Activated CD4-positive, alpha-beta memory T cell treated with anti-CD3 and anti-CD28 coated beads for 36 hours (primary cell): Measurements from ENCODE around the gene RFTN1. TPM values are rescaled to one million over a fixed set of nuclear protein-coding genes. Genes with fewer than 3 reads are reported as not detected.

Experiments
- CTCF ChIA-PET: fragments of 350-600 bp; sonication (Branson Sonifier 250); formaldehyde crosslinking; loops from one replicate; lab custom pipeline; 2021; ENCODE audit warnings: antibody characterized with exemption, inconsistent platforms; lab: Charles Lee
- POLR2A ChIA-PET: fragments of 350-600 bp; sonication (Branson Sonifier 250); formaldehyde crosslinking; loops from one replicate; lab custom pipeline; 2021; ENCODE audit warnings: antibody characterized with exemption; lab: Charles Lee
- DNase-seq: peaks from one replicate; pipeline ENCODE4 v3.0.0-alpha.2; 2020
- H3K27ac Mint-ChIP-seq: one replicate; pipeline ENCODE4 v1.8.0; 2021; ENCODE audit warnings: mixed read lengths
- H3K27me3 Mint-ChIP-seq: one replicate; pipeline ENCODE4 v1.8.0; 2021; ENCODE audit warnings: mixed read lengths
- H3K36me3 Mint-ChIP-seq: one replicate; pipeline ENCODE4 v1.8.0; 2021; ENCODE audit warnings: mixed read lengths
- H3K4me1 Mint-ChIP-seq: one replicate; pipeline ENCODE4 v1.8.0; 2021; ENCODE audit warnings: low read depth, mixed read lengths
- H3K4me3 Mint-ChIP-seq: one replicate; pipeline ENCODE4 v1.8.0; 2021; ENCODE audit warnings: mild to moderate bottlenecking, mixed read lengths
- H3K9me3 Mint-ChIP-seq: one replicate; pipeline ENCODE4 v1.8.0; 2021; ENCODE audit warnings: mixed read lengths
- intact Hi-C: fragments of 100-400 bp; cut with micrococcal nuclease; formaldehyde crosslinking; loops from one replicate; pipeline ENCODE4 v1.15.1; 2023
- total RNA-seq, 2 experiments: library from RNA; stranded (reverse); gene quantifications; one replicate each; pipeline ENCODE4 v1.2.3, GENCODE V29; 2021

The RFTN1 gene
- total RNA-seq, 2 experiments from 2014 or later, result 104 to 106 TPM

GRCh38 chr3:16323737-16324136, 189.8 kb downstream of the RFTN1 start:
- Mint-ChIP-seq H3K27ac (peak overlapping the region; percentile 38), H3K4me1 (peaks cover 31% of the 10 kb centered on the region), H3K27me3 (no peaks in the 10 kb centered on the region), H3K9me3 (no peaks in the 10 kb centered on the region), H3K36me3 (peaks cover 32% of the 10 kb centered on the region), H3K4me3 (no peak overlapping the region)
- POLR2A ChIA-PET, result interaction anchor here (1.6 kb wide), 1 partner anchor 13 kb away, joined by 3 read pairs; no protein-coding TSS in a partner anchor
- intact Hi-C loops, result no loop called here
- DNase-seq, result no peak
- CTCF ChIA-PET, result interaction anchor here (0.7 to 9.8 kb wide), 2 partner anchors 31 to 59 kb away, joined by 3 to 228 read pairs; partner anchors contain the start of gene DPH3

DNA sequence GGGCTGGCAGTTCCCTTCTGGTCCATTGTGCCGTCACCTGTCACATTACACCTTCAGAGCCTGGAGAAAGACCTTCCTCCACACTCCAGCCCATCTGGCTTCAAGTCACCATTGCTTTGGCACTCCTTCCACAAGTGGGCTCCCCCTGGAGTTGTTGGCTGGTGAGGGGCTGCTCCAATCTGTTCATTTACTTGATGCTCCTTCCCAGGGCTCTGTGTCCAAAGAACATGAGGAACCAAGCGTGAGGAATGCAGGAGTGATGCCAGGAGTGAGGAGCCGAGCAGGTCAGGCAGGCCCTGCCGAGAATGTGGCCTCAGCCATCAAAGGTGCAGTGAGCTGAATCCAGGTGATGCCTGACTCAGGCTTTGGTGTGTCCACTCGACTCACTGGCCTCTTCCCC, 191.3 kb downstream of the RFTN1 start:
- Mint-ChIP-seq H3K27ac (peak overlapping the region; percentile 13), H3K27me3 (no peaks in the 10 kb centered on the region), H3K4me1 (peaks cover 47% of the 10 kb centered on the region), H3K4me3 (no peak overlapping the region), H3K9me3 (no peaks in the 10 kb centered on the region), H3K36me3 (peaks cover 39% of the 10 kb centered on the region)
- POLR2A ChIA-PET, result interaction anchor here (1.6 kb wide), 1 partner anchor 14 kb away, joined by 3 read pairs; no protein-coding TSS in a partner anchor
- no peak for DNase-seq
- CTCF ChIA-PET, result interaction anchor here (1.1 to 9.8 kb wide), 3 partner anchors 30 to 228 kb away, joined by 3 to 228 read pairs (median 20); no protein-coding TSS in a partner anchor
- intact Hi-C loops, result no loop called here

GRCh38 chr3:16320711-16321110, 192.8 kb downstream of the RFTN1 start:
- H3K27ac Mint-ChIP-seq, result peak overlapping the region; percentile 80
- H3K36me3 Mint-ChIP-seq, result peaks cover 52% of the 10 kb centered on the region
- peaks cover 57% of the 10 kb centered on the region for H3K4me1 Mint-ChIP-seq
- CTCF ChIA-PET, result interaction anchor here (0.7 to 9.8 kb wide), 10 partner anchors 8 to 230 kb away, joined by 3 to 228 read pairs (median 20); partner anchors contain the start of genes DPH3 and OXNAD1
- POLR2A ChIA-PET, result interaction anchor here (1.7 to 3.3 kb wide), 3 partner anchors 15 to 56 kb away, joined by 4 to 13 read pairs (median 11); partner anchors contain the start of genes DPH3 and OXNAD1
- no peaks in the 10 kb centered on the region for H3K9me3 Mint-ChIP-seq
- intact Hi-C loops, result no loop called here
- no peaks in the 10 kb centered on the region for H3K27me3 Mint-ChIP-seq
- H3K4me3 Mint-ChIP-seq, result no peak overlapping the region
- DNase-seq, result no peak

DNA sequence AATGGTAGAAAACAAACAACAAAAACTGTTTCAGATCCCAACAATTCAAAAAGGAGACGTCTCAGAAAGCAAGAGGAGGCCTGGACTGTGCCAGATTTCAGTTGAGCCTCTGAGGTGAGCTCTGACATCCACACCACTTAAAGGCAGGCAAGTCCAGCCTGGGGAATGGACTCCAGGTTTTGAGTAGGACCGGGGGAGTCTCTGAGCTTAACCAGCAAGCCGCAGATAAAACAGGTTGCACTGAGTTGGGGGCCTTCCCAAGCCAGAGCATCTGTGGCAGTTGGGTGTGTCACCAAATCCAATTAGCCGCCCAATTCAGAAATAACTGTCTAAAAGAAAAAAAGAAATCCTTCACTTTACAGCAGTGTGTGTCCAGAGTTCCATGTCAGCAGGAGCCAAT, 193.8 kb downstream of the RFTN1 start:
- no peak for DNase-seq
- peak overlapping the region; percentile 80 for H3K27ac Mint-ChIP-seq
- peaks cover 58% of the 10 kb centered on the region for H3K36me3 Mint-ChIP-seq
- H3K27me3 Mint-ChIP-seq, result no peaks in the 10 kb centered on the region
- no peak overlapping the region for H3K4me3 Mint-ChIP-seq
- intact Hi-C loops, result loop anchor here (1.0 to 2.0 kb wide), 7 partner anchors 10 to 232 kb away; partner anchors contain the start of gene OXNAD1
- CTCF ChIA-PET, result interaction anchor here (0.7 to 9.8 kb wide), 21 partner anchors 9 to 231 kb away, joined by 3 to 228 read pairs (median 6); partner anchors contain the start of genes DPH3 and OXNAD1
- POLR2A ChIA-PET, result interaction anchor here (1.7 to 3.3 kb wide), 4 partner anchors 14 to 55 kb away, joined by 4 to 13 read pairs (median 9); partner anchors contain the start of genes DPH3 and OXNAD1
- H3K4me1 Mint-ChIP-seq, result peaks cover 60% of the 10 kb centered on the region
- H3K9me3 Mint-ChIP-seq, result no peaks in the 10 kb centered on the region

- no peaks in the 10 kb centered on the region for H3K9me3 Mint-ChIP-seq
- ChIA-PET POLR2A (interaction anchor here (0.7 to 3.3 kb wide), 5 partner anchors 24 to 54 kb away, joined by 3 to 13 read pairs (median 7); partner anchors contain the start of genes DPH3 and OXNAD1), CTCF (interaction anchor here (0.6 to 9.8 kb wide), 24 partner anchors 9 to 231 kb away, joined by 3 to 228 read pairs (median 5); partner anchors contain the start of genes DPH3 and OXNAD1)
- peaks cover 64% of the 10 kb centered on the region for H3K4me1 Mint-ChIP-seq
- peak; percentile 91 for DNase-seq
- no peaks in the 10 kb centered on the region for H3K27me3 Mint-ChIP-seq
- H3K36me3 Mint-ChIP-seq, result peaks cover 59% of the 10 kb centered on the region
- H3K4me3 Mint-ChIP-seq, result no peak overlapping the region
- intact Hi-C loops, result loop anchor here (1.0 to 2.0 kb wide), 7 partner anchors 10 to 232 kb away; partner anchors contain the start of gene OXNAD1
- H3K27ac Mint-ChIP-seq, result peak overlapping the region; percentile 80
Observed at GRCh38 chr3:16319307-16319706, 194.2 kb downstream of the RFTN1 start.

- intact Hi-C loops, result loop anchor here (2.0 kb wide), 1 partner anchor 13 kb away; no protein-coding TSS in a partner anchor
- Mint-ChIP-seq H3K9me3 (no peaks in the 10 kb centered on the region), H3K4me3 (no peak overlapping the region), H3K27me3 (no peaks in the 10 kb centered on the region), H3K4me1 (peaks cover 76% of the 10 kb centered on the region), H3K36me3 (peaks cover 64% of the 10 kb centered on the region), H3K27ac (peak overlapping the region; percentile 72)
- POLR2A ChIA-PET, result interaction anchor here (1.6 to 2.3 kb wide), 3 partner anchors 10 to 30 kb away, joined by 4 to 7 read pairs (median 5); no protein-coding TSS in a partner anchor
- CTCF ChIA-PET, result interaction anchor here (1.9 to 9.8 kb wide), 7 partner anchors 10 to 53 kb away, joined by 9 to 228 read pairs (median 28); partner anchors contain the start of genes DPH3 and OXNAD1
- no peak for DNase-seq
Observed at GRCh38 chr3:16318176-16318575, 195.3 kb downstream of the RFTN1 start.

GRCh38 chr3:16317561-16317945, 195.9 kb downstream of the RFTN1 start:
- ChIA-PET POLR2A (interaction anchor here (1.0 to 2.0 kb wide), 3 partner anchors 10 to 27 kb away, joined by 4 to 5 read pairs (median 4); no protein-coding TSS in a partner anchor), CTCF (interaction anchor here (1.3 to 9.8 kb wide), 5 partner anchors 9 to 49 kb away, joined by 5 to 228 read pairs (median 23); no protein-coding TSS in a partner anchor)
- Mint-ChIP-seq H3K36me3 (peaks cover 65% of the 10 kb centered on the region), H3K4me1 (peaks cover 81% of the 10 kb centered on the region), H3K9me3 (no peaks in the 10 kb centered on the region), H3K27me3 (no peaks in the 10 kb centered on the region), H3K27ac (peak overlapping the region; percentile 72), H3K4me3 (no peak overlapping the region)
- no peak for DNase-seq
- intact Hi-C loops, result no loop called here

DNA sequence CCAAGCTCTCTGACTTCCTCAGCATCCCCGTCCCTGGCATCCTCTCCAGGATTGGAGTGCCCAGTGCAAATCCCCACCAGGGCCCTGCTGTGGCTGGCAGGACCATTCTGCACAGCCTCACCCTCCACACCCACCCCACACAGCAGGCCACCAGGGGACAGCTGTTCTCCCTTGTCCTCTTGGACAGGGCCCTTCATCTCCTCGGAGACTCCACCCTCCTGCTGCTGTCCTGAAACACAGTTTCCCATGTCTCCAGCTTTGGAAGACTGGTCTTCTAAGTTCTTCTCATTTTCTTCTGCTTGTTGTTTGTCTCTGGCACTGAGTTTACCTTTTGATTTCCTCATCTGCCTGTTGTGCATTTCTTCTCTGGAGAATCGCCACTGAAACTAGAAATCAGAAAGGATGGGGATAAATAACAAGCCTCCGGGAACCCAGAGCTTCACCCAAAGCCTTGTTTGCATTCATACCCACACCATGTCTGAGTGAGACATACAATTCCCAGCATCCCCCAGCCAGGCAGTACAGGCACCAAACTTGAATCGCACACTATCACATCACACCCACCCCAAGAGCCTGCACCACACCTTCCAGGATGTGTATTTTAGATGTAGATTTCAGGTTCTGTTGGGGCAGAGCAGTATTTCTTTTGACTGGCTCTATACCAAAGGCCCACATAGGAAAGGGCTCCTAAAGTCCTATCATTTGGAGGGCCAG, 196.5 kb downstream of the RFTN1 start:
- ChIA-PET POLR2A (interaction anchor here (1.0 to 2.0 kb wide), 3 partner anchors 9 to 200 kb away, joined by 3 to 4 read pairs (median 4); no protein-coding TSS in a partner anchor), CTCF (interaction anchor here (1.0 to 9.8 kb wide), 4 partner anchors 9 to 233 kb away, joined by 5 to 228 read pairs (median 14); no protein-coding TSS in a partner anchor)
- Mint-ChIP-seq H3K27me3 (no peaks in the 10 kb centered on the region), H3K27ac (peak overlapping the region; percentile 38), H3K4me1 (peaks cover 86% of the 10 kb centered on the region), H3K36me3 (peaks cover 70% of the 10 kb centered on the region), H3K4me3 (no peak overlapping the region), H3K9me3 (no peaks in the 10 kb centered on the region)
- DNase-seq, result no peak
- intact Hi-C loops, result no loop called here

DNA sequence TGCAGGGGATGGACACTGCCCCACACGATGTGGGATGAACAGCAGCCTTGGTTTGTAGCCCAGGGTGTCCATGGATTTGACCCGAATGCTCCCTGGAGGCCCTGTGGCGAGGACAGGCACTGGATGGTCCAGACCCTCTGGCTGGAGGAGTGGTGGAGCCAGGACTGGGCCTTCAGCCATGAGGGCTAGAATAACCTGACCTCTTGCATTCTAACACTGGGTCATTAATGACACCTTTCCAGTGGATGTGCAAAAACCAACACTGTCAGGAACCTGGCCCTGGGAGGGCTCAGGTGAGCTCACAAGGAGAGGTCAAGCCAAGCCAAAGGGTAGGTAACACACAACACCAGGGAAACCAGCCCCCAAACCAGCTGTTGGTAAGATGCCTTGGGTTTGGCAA, 197.1 kb downstream of the RFTN1 start:
- Mint-ChIP-seq H3K4me1 (peaks cover 92% of the 10 kb centered on the region), H3K4me3 (no peak overlapping the region), H3K36me3 (peaks cover 70% of the 10 kb centered on the region), H3K9me3 (no peaks in the 10 kb centered on the region), H3K27ac (peak overlapping the region; percentile 38), H3K27me3 (no peaks in the 10 kb centered on the region)
- intact Hi-C loops, result no loop called here
- CTCF ChIA-PET, result interaction anchor here (1.0 to 9.8 kb wide), 3 partner anchors 24 to 234 kb away, joined by 5 to 228 read pairs (median 6); no protein-coding TSS in a partner anchor
- DNase-seq, result no peak
- POLR2A ChIA-PET, result interaction anchor here (0.8 to 2.0 kb wide), 3 partner anchors 8 to 200 kb away, joined by 3 to 4 read pairs (median 3); no protein-coding TSS in a partner anchor

GRCh38 chr3:16315623-16316022, 197.9 kb downstream of the RFTN1 start:
- peaks cover 64% of the 10 kb centered on the region for H3K36me3 Mint-ChIP-seq
- POLR2A ChIA-PET, result interaction anchor here (0.8 to 2.3 kb wide), 2 partner anchors 11 to 30 kb away, joined by 3 to 9 read pairs; no protein-coding TSS in a partner anchor
- intact Hi-C loops, result no loop called here
- CTCF ChIA-PET, result interaction anchor here (1.2 to 5.1 kb wide), 2 partner anchors 21 to 25 kb away, joined by 3 to 48 read pairs; no protein-coding TSS in a partner anchor
- no peaks in the 10 kb centered on the region for H3K27me3 Mint-ChIP-seq
- no peak for DNase-seq
- H3K4me1 Mint-ChIP-seq, result peaks cover 93% of the 10 kb centered on the region
- H3K27ac Mint-ChIP-seq, result peak overlapping the region; percentile 63
- H3K9me3 Mint-ChIP-seq, result no peaks in the 10 kb centered on the region
- H3K4me3 Mint-ChIP-seq, result no peak overlapping the region
